ENCODE results near the gene PRKCZ. TPM values are rescaled to one million over a fixed set of nuclear protein-coding genes. Genes with fewer than 3 reads are reported as not detected.

PRKCZ gene
- total and polyA plus RNA-seq, 12 donors = 8.4 to 18.4 (median 14.5) TPM

DNA sequence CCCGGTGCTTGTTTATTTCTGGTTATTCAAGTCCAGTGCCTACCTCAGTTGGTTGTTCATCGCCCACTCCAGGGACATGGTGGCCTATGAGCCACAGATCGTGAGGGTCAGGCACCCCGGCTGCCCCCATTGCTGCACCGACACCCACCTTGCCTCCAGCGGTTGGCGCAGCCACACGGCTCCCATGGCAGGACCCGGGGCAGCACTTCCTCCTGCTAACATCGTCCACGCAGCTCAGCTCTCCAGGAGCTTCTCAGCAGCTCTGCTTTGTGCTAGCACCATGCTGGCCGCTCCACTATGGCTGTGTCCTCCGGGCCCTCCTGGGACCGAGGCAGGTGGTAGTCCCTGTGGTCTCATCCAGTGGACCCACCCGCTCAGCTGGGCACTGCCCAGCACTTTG is 13.9 kb upstream of the PRKCZ start:
- no peaks in the 10 kb centered on the region for H3K36me3 ChIP-seq
- no peak for TF ChIP-seq CTCF (IDR thresholded peaks at IDR 0.05)
- no peak overlapping the region for H3K4me3 ChIP-seq
- H3K9me3 ChIP-seq = peaks cover 0 to 9% (median 0%) of the 10 kb centered on the region in 11 donors
- intact Hi-C loops (cut with DNase I) = no loop called here
- H3K27ac ChIP-seq = no peak overlapping the region
- H3K4me1 ChIP-seq = peaks cover 0 to 10% (median 0%) of the 10 kb centered on the region in 9 donors
- DNase-seq (no peak), ATAC-seq (no peak)
- WGBS, 2 donors = 86 to 88% methylated on average over 15 of the region's 15 CpGs
- H3K27me3 ChIP-seq = no peaks in the 10 kb centered on the region

- TF ChIP-seq CTCF (IDR thresholded peaks at IDR 0.05) = no peak
- 78 to 80% methylated on average over 18 of the region's 18 CpGs for WGBS, 2 donors
- Histone ChIP-seq H3K4me1 (peaks cover 0 to 7% (median 0%) of the 10 kb centered on the region in 9 donors), H3K27ac (no peak overlapping the region), H3K9me3 (peaks cover 0 to 9% (median 0%) of the 10 kb centered on the region in 11 donors), H3K36me3 (no peaks in the 10 kb centered on the region), H3K4me3 (no peak overlapping the region), H3K27me3 (no peaks in the 10 kb centered on the region)
- no peak for ATAC-seq
- intact Hi-C loops (cut with DNase I) = no loop called here
- no peak for DNase-seq
These were observed 12.8 kb upstream of the PRKCZ start for GRCh38 chr1:2037314-2037979.

GRCh38 chr1:2038229-2038628 is 12.0 kb upstream of the PRKCZ start:
- H3K27ac ChIP-seq = no peak overlapping the region
- H3K36me3 ChIP-seq = no peaks in the 10 kb centered on the region
- WGBS, 2 donors = 92 to 93% methylated on average over 8 of the region's 8 CpGs
- peaks cover 0 to 2% (median 0%) of the 10 kb centered on the region in 7 donors for H3K27me3 ChIP-seq
- intact Hi-C loops (cut with DNase I) = no loop called here
- peaks cover 0 to 9% (median 0%) of the 10 kb centered on the region in 11 donors for H3K9me3 ChIP-seq
- no peak for TF ChIP-seq CTCF (IDR thresholded peaks at IDR 0.05)
- ATAC-seq = no peak
- H3K4me3 ChIP-seq = no peak overlapping the region
- H3K4me1 ChIP-seq = peaks cover 0 to under 1% (median 0%) of the 10 kb centered on the region in 9 donors
- no peak for DNase-seq

- Histone ChIP-seq H3K4me1 (peaks cover 0 to under 1% (median 0%) of the 10 kb centered on the region in 9 donors), H3K4me3 (no peak overlapping the region), H3K9me3 (peaks cover 0 to 9% (median 0%) of the 10 kb centered on the region in 11 donors), H3K27me3 (peaks cover 0 to 3% (median 0%) of the 10 kb centered on the region in 7 donors), H3K36me3 (no peaks in the 10 kb centered on the region), H3K27ac (no peak overlapping the region)
- intact Hi-C loops (cut with DNase I) = no loop called here
- DNase-seq = no peak
- TF ChIP-seq CTCF (IDR thresholded peaks at IDR 0.05) = no peak
- WGBS, 2 donors = 82 to 83% methylated on average over 8 of the region's 8 CpGs
- ATAC-seq = no peak
These were observed 11.0 kb upstream of the PRKCZ start for GRCh38 chr1:2039251-2039650.
